ENCODE results near the gene GABPA.
"Not testable (repeated sequence)": the region's sequence is repeated elsewhere in the genome, so short reads cannot be mapped to it uniquely, and the experiment has no call there.

GABPA gene

GRCh38 chr21:25734904-25735645 is at the start of gene GABPA, which contains the start of gene ATP5PF:
GABPA (plus strand) TSS chr21:25734972; CDS start chr21:25741599, 6,627 bp downstream.
ATP5PF (minus strand) TSS chr21:25734904; CDS start chr21:25729794, 5,110 bp downstream.
- peak; percentile 99 for DNase-seq

GRCh38 chr21:25687787-25688186 is 47.0 kb upstream of the GABPA start:
- DNase-seq = no peak

GRCh38 chr21:25688275-25689155 is 46.3 kb upstream of the GABPA start:
- no peak for DNase-seq

GRCh38 chr21:25689226-25689625 is 45.5 kb upstream of the GABPA start:
- no peak for DNase-seq

- no peak for DNase-seq
Observed at GRCh38 chr21:25691976-25692375, 42.8 kb upstream of the GABPA start.

- not testable (repeated sequence) for DNase-seq
Observed at GRCh38 chr21:25695461-25695860, 39.3 kb upstream of the GABPA start.

- DNase-seq = no peak
Observed at GRCh38 chr21:25700741-25701140, 34.0 kb upstream of the GABPA start.

- no peak for DNase-seq
Observed at GRCh38 chr21:25701529-25701928, 33.2 kb upstream of the GABPA start.

GRCh38 chr21:25708467-25709065 is 26.2 kb upstream of the GABPA start:
- peak; percentile 71 for DNase-seq

GRCh38 chr21:25709684-25710265 is 25.0 kb upstream of the GABPA start:
- DNase-seq = no peak

GRCh38 chr21:25710550-25710949 is 24.2 kb upstream of the GABPA start:
- no peak for DNase-seq

- DNase-seq = not testable (repeated sequence)
Observed at GRCh38 chr21:25714066-25714465, 20.7 kb upstream of the GABPA start.

- DNase-seq = no peak
Observed at GRCh38 chr21:25717491-25718147, 17.2 kb upstream of the GABPA start.

GRCh38 chr21:25721987-25722386 is 12.8 kb upstream of the GABPA start:
- DNase-seq = no peak

- no peak for DNase-seq
Observed at GRCh38 chr21:25722631-25723030, 12.1 kb upstream of the GABPA start.

- DNase-seq = no peak
Observed at GRCh38 chr21:25732091-25732760, 2.5 kb upstream of the GABPA start.

- peak; percentile 27 for DNase-seq
Observed at GRCh38 chr21:25733859-25734653, 716 bp upstream of the GABPA start.

GRCh38 chr21:25734654-25734903 is 193 bp upstream of the GABPA start:
- no peak for DNase-seq

GRCh38 chr21:25735646-25736597 is 1.1 kb downstream of the GABPA start:
- peak; percentile 81 for DNase-seq

- DNase-seq = no peak
Observed at GRCh38 chr21:25737421-25737820, 2.6 kb downstream of the GABPA start.

Measured in NCI-H1694 treated with DMSO at 0.1 percent for 48 hours (cell line).